Measurements from ENCODE around the gene PGLYRP2. TPM values are rescaled to one million over a fixed set of nuclear protein-coding genes. Genes with fewer than 3 reads are reported as not detected.

Gene PGLYRP2
- total and polyA plus RNA-seq, 7 donors = 0.60 TPM; not detected in 6

DNA sequence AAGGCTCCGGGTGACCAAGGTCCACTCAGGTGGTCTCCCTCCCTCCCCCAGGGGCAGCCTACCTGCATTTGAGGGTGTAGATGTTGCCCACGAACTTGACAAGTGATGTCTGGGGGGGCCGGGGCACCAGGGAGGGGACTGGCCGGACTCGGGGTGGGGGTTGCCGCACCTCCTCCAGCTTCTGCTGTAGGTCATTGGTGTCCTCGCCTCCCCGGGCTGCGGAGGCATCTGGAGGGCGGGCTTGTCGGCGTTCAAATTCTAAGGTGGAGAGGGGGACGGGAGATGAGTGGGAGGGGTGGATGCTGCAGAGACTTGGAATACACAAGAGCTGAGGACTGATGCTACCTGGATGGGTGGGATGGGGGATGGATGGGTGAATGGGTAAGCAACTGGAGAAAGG lies 55.2 kb downstream of the PGLYRP2 start:
- intact Hi-C loops (cut with DNase I) = no loop called here
- TF ChIP-seq POLR2AphosphoS5 (IDR thresholded peaks at IDR 0.05) (no peak), POLR2A (IDR thresholded peaks at IDR 0.05) (no peak), EP300 (IDR thresholded peaks at IDR 0.05) (no peak)
- TF ChIP-seq, protein P1, sequence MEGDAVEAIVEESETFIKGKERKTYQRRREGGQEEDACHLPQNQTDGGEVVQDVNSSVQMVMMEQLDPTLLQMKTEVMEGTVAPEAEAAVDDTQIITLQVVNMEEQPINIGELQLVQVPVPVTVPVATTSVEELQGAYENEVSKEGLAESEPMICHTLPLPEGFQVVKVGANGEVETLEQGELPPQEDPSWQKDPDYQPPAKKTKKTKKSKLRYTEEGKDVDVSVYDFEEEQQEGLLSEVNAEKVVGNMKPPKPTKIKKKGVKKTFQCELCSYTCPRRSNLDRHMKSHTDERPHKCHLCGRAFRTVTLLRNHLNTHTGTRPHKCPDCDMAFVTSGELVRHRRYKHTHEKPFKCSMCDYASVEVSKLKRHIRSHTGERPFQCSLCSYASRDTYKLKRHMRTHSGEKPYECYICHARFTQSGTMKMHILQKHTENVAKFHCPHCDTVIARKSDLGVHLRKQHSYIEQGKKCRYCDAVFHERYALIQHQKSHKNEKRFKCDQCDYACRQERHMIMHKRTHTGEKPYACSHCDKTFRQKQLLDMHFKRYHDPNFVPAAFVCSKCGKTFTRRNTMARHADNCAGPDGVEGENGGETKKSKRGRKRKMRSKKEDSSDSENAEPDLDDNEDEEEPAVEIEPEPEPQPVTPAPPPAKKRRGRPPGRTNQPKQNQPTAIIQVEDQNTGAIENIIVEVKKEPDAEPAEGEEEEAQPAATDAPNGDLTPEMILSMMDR (IDR thresholded peaks at IDR 0.05) = no peak
- Histone ChIP-seq H3K9me3 (peaks cover 0 to 2% (median 0%) of the 10 kb centered on the region in 4 donors), H3K27me3 (no peaks in the 10 kb centered on the region), H3K36me3 (peaks cover 44 to 70% (median 51%) of the 10 kb centered on the region in 4 donors), H3K27ac (no peak overlapping the region), H3K4me3 (no peak overlapping the region), H3K4me1 (peaks cover 0 to 14% (median 12%) of the 10 kb centered on the region in 4 donors)
- DNase-seq = no peak
- 98% methylated on average over 13 of the region's 13 CpGs for WGBS, 2 donors

DNA sequence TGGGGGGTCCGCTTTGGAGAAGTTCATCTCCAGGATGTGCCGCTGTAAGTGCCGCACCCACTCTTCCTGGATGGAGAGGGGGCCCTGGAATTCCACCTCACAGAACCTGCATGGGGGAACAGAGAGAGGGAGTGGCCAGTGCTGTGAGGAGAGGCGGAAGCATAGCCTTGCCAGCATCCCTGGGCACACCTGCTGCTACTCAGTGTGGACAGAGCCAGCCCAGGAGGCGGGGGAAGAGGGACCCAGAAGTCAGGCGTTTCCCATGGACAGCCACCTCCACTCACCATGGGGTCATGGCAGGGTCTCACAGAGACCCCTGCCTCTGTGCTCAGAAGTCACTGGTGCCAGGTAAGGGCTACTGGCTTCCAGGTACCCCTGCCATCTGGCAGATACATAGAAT lies 56.2 kb downstream of the PGLYRP2 start:
- WGBS, 2 donors = 97 to 98% methylated on average over 6 of the region's 6 CpGs
- intact Hi-C loops (cut with DNase I) = no loop called here
- no peak for TF ChIP-seq POLR2A (IDR thresholded peaks at IDR 0.05)
- TF ChIP-seq EP300 (IDR thresholded peaks at IDR 0.05) = no peak
- TF ChIP-seq, protein P1 (IDR thresholded peaks at IDR 0.05) = no peak
- no peak for TF ChIP-seq POLR2AphosphoS5 (IDR thresholded peaks at IDR 0.05)
- no peak overlapping the region for H3K27ac ChIP-seq
- peaks cover 0 to 2% (median 0%) of the 10 kb centered on the region in 4 donors for H3K9me3 ChIP-seq
- no peak overlapping the region for H3K4me3 ChIP-seq
- peaks cover 0 to 14% (median 8%) of the 10 kb centered on the region in 4 donors for H3K4me1 ChIP-seq
- H3K27me3 ChIP-seq = no peaks in the 10 kb centered on the region
- peaks cover 43 to 60% (median 51%) of the 10 kb centered on the region in 4 donors for H3K36me3 ChIP-seq
- no peak for DNase-seq

DNA sequence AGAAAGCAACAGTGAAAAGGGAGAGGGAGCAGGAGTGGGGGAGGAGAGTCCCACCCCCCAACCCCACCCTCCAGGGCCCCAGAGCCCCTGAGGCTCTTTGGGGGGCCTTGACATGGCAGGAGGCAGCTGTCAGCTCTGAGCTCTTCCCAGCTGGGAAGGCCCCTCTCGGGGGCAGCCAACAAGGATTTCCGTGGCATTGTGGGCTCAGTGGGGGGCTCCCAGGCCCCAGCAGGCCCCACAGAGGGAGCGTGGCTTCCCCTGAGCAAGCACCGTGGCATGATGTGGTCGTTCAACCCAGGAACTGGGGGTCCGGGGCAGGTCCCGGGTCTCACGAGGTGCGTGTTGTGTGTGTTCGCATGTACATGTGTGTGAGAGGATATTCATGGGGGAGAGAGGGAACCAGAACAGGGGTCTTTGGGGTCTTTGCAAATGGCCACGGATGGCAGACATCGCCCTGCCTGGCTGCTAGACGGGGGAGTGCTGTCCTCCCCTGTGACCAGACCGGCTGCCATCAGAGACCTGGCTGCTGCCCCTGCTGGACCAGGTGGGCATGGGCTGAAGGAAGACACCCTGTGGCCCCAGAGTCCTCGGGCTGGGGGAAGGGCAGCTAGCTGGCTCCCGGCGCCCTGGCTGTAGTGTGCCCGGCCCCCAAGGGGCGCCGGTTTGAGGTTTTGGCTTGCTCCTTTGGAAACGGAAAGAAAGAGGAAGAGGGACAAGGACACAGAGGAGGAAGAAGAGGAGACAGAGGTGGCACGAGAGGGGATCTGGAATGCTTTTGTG lies 56.8 kb downstream of the PGLYRP2 start:
- intact Hi-C loops (cut with DNase I) = no loop called here
- Histone ChIP-seq H3K27ac (peak overlapping the region in 3 of 4 donors; percentile 39 to 59 (median 59)), H3K4me1 (peaks cover 0 to 19% (median 14%) of the 10 kb centered on the region in 4 donors), H3K27me3 (no peaks in the 10 kb centered on the region), H3K36me3 (peaks cover 38 to 53% (median 45%) of the 10 kb centered on the region in 4 donors), H3K9me3 (peaks cover 0 to 2% (median 0%) of the 10 kb centered on the region in 4 donors), H3K4me3 (no peak overlapping the region)
- WGBS, 2 donors = 86 to 94% methylated on average over 22 of the region's 22 CpGs
- TF ChIP-seq, protein P1 (IDR thresholded peaks at IDR 0.05) = no peak
- TF ChIP-seq POLR2AphosphoS5 (IDR thresholded peaks at IDR 0.05) = no peak
- no peak for TF ChIP-seq POLR2A (IDR thresholded peaks at IDR 0.05)
- no peak for DNase-seq

DNA sequence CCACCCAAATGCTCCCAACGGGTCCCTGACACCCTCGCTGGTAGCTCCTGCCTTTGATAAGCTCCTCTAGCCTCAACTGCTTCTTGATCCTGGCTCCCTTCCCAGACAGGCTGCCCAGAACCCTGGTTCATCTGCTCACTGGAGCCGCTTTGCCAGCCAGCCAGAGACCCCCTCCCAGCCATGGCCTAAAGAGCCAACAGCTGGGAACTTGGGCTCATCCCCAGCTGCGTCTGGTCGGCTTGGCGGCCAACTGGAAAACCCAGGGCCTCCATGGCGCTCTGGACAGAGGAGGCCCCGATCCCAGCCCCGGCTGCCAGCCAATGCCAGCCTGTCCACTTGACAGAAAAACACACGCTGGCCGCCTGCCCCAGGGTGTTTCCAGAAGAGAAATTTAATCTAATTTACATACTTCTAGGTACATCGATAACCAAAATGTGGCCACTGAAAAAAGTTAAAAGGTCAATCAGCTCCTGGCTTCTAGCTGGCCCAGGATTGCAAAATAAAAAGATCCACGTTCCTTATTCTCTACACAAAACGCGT lies 57.5 kb downstream of the PGLYRP2 start:
- DNase-seq = no peak
- no peak for TF ChIP-seq POLR2AphosphoS5 (IDR thresholded peaks at IDR 0.05)
- no peak for TF ChIP-seq POLR2A (IDR thresholded peaks at IDR 0.05)
- TF ChIP-seq EP300 (IDR thresholded peaks at IDR 0.05) = no peak
- TF ChIP-seq, protein P1 (IDR thresholded peaks at IDR 0.05) = no peak
- Histone ChIP-seq H3K36me3 (peaks cover 33 to 47% (median 40%) of the 10 kb centered on the region in 4 donors), H3K4me3 (no peak overlapping the region), H3K4me1 (peaks cover 0 to 26% (median 21%) of the 10 kb centered on the region in 4 donors), H3K27me3 (no peaks in the 10 kb centered on the region), H3K9me3 (peaks cover 0 to 2% (median 0%) of the 10 kb centered on the region in 4 donors), H3K27ac (peak overlapping the region in 3 of 4 donors; percentile 39 to 59 (median 59))
- 75 to 82% methylated on average over 15 of the region's 15 CpGs for WGBS, 2 donors
- intact Hi-C loops (cut with DNase I) = no loop called here

Measured in sigmoid colon (tissue), 7 donors.